WERI-Rb-1 (cell line): Measurements from ENCODE around the gene TLE7.
A peak's percentile ranks its signal among the peaks of the same experiment; 100 is the strongest.

Experiments used
- DNase-seq: peaks from one replicate; pipeline ENCODE4 v3.0.0-alpha.2; 2020
- H3K27ac ChIP-seq: fragments of 250-450 bp; sonication (Bioruptor Pico); 2 replicates; pipeline ENCODE4 v1.5.1; 2020; ENCODE audit warnings: mild to moderate bottlenecking, moderate library complexity
- H3K27me3 ChIP-seq: fragments of 250-450 bp; sonication (Bioruptor Pico); 2 replicates; pipeline ENCODE4 v1.5.1; 2021; ENCODE audit warnings: mild to moderate bottlenecking, low read depth, moderate library complexity; ENCODE audit not compliant: insufficient read depth, severe bottlenecking
- H3K36me3 ChIP-seq: fragments of 250-450 bp; sonication (Bioruptor Pico); 2 replicates; pipeline ENCODE4 v1.5.1; 2020; ENCODE audit warnings: mild to moderate bottlenecking, moderate library complexity
- H3K4me3 ChIP-seq: 2 replicates; pipeline ENCODE4 v1.5.1; 2011; ENCODE audit warnings: low read depth, mild to moderate bottlenecking, control low read depth, low read length
- H3K9me3 ChIP-seq: fragments of 250-450 bp; sonication (Bioruptor Pico); 2 replicates; pipeline ENCODE4 v1.5.1; 2021; ENCODE audit warnings: mild to moderate bottlenecking, moderate library complexity; ENCODE audit not compliant: severe bottlenecking
- TF ChIP-seq, protein P1 (sequence below): IDR thresholded peaks from 2 replicates; pipeline ENCODE4 v1.5.1; 2011; ENCODE audit warnings: low read depth, mild to moderate bottlenecking, control low read depth, inconsistent platforms, low read length

The TLE7 gene

DNA sequence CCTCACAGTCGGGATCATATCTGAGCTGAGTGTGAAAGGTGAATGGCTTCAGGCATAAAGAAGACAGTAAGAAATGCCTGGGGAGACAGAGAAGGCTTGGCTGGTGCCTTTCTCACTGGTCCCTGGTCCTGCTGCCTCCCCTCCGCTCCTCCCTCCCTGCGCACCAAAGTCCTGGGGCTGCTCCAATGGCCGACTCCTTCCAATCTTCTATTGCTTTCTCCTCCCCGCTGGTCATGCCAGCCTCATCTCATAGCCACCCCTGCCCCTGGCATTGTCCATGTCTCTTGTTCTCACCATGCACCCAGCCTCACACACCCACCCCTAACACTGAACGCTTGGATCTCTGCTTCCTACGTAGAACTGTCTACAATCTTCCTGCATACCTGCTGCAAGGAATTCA, 18.0 kb downstream of the TLE7 start:
- Histone ChIP-seq H3K27me3 (no peaks in the 10 kb centered on the region), H3K9me3 (no peaks in the 10 kb centered on the region)

DNA sequence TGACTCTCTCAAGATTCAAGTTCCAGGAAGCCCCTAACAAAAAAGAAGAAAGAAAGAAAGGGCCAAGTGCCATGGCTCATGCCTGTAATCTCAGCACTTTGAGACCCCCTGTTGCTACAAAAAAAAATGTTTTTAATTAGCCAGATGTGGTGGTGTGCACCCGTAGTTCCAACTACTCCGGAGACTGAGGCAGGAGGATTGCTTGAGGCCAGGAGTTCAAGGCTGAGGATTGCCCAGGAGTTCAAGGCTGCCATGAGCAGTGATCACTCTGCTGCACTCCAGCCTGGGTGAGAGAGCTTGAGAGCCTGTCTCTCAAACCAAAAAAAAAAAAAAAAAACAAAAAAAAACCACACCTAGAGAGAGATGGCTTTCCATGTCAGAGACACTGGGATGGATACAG, 18.8 kb downstream of the TLE7 start:
- Histone ChIP-seq H3K9me3 (no peaks in the 10 kb centered on the region), H3K27me3 (no peaks in the 10 kb centered on the region), H3K27ac (no peak overlapping the region), H3K4me3 (no peak overlapping the region), H3K36me3 (no peaks in the 10 kb centered on the region)
- DNase-seq, result no peak
- TF ChIP-seq, protein P1, sequence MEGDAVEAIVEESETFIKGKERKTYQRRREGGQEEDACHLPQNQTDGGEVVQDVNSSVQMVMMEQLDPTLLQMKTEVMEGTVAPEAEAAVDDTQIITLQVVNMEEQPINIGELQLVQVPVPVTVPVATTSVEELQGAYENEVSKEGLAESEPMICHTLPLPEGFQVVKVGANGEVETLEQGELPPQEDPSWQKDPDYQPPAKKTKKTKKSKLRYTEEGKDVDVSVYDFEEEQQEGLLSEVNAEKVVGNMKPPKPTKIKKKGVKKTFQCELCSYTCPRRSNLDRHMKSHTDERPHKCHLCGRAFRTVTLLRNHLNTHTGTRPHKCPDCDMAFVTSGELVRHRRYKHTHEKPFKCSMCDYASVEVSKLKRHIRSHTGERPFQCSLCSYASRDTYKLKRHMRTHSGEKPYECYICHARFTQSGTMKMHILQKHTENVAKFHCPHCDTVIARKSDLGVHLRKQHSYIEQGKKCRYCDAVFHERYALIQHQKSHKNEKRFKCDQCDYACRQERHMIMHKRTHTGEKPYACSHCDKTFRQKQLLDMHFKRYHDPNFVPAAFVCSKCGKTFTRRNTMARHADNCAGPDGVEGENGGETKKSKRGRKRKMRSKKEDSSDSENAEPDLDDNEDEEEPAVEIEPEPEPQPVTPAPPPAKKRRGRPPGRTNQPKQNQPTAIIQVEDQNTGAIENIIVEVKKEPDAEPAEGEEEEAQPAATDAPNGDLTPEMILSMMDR, result no peak

More for the DNA sequence above, 18.0 kb downstream of the TLE7 start:
- DNase-seq, result no peak
- TF ChIP-seq, protein P1, result no peak
- Histone ChIP-seq H3K36me3 (no peaks in the 10 kb centered on the region), H3K27ac (no peak overlapping the region), H3K4me3 (no peak overlapping the region)

DNA sequence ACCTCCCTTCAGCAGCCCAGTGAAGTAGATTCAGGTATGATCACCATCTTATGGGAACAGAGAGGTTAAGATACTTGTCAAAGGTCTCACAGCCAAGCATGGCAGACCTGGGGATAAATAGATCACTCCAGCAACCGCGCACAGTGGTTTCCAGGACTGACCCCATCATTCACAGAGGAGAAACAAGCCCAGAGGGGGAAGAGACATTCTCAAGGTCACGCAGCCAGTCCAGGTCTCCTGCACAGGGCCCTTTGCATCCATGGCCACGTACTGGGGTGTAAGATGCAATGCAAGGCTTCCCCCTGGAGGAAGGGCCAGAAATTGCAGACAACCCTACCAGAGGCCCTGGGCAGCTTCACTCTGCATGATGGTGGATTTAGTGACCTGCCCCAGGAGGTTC, 19.9 kb downstream of the TLE7 start:
- peak; percentile 40 for DNase-seq
- H3K9me3 ChIP-seq, result no peaks in the 10 kb centered on the region
- H3K27me3 ChIP-seq, result no peaks in the 10 kb centered on the region
- H3K36me3 ChIP-seq, result no peaks in the 10 kb centered on the region
- TF ChIP-seq, protein P1, result peak; percentile 65
- H3K4me3 ChIP-seq, result no peak overlapping the region
- H3K27ac ChIP-seq, result no peak overlapping the region

DNA sequence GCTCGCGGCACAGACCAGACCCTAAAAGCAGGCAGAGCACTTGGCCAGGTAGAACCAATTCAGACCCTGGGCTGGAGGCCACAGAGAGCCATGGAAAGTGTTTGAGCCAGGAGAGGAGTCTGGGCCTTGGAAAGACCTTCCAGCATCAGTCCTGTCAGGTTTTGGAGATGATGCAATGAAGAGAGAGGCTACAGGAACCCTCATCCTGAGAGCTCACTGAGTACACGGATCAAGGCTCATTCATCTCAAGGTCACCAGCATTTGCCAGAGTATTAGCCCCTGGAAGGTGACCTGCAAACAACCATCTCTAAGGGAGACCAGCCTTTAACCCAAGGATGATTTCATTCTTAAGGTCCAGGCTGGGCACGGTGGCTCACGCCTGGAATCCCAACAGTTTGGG, 27.8 kb downstream of the TLE7 start:
- H3K4me3 ChIP-seq, result no peak overlapping the region
- no peak for DNase-seq
- H3K36me3 ChIP-seq, result no peaks in the 10 kb centered on the region
- no peaks in the 10 kb centered on the region for H3K9me3 ChIP-seq
- no peaks in the 10 kb centered on the region for H3K27me3 ChIP-seq
- H3K27ac ChIP-seq, result no peak overlapping the region
- TF ChIP-seq, protein P1, result no peak

DNA sequence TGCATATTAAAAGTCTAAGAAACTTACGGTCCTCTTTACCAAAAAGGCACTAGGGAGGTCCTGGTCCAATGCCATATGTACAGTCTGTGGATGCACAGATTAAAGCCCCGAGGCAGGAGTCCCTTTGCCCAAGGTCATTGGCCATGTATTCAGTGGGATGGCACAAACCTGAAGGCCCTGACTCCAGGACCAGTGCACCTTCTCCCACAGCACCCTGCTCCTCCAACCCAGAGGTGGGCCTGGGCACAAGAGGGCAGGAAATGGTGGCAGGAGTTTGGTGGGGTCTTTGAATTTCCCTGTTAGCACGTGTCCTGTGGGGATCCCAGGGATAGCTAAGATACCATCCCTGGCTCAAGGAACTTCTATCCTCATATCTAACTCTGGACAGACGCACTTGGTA, 28.5 kb downstream of the TLE7 start:
- no peaks in the 10 kb centered on the region for H3K27me3 ChIP-seq
- TF ChIP-seq, protein P1, result no peak
- DNase-seq, result no peak
- no peak overlapping the region for H3K27ac ChIP-seq
- H3K36me3 ChIP-seq, result no peaks in the 10 kb centered on the region
- no peak overlapping the region for H3K4me3 ChIP-seq
- no peaks in the 10 kb centered on the region for H3K9me3 ChIP-seq
